ENCODE results near the gene ANGPTL7.
A peak's percentile ranks its signal among the peaks of the same experiment; 100 is the strongest.

ANGPTL7 gene

GRCh38 chr1:11207898-11208611 lies 18.9 kb downstream of the ANGPTL7 start:
- no peak for DNase-seq

DNA sequence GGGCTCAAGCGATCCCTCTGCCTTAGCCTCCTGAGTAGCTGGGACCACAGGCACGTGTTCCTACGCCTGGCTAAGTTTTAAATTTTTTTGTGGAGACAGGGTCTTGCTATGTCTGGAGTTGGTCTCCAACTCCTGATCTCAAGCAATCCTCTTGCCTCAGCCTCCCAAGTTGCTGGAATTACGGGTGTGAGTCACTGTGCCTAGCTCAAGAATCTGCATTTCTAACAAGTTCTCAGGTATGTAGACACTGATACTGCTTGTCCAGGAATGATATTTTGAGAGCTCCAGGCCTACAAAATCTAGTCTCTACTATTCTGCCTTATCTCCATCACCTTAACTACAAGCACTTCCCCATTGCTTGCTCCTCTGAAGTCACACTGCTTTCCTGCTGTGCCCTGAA lies 22.3 kb downstream of the ANGPTL7 start:
- no peak for DNase-seq

DNA sequence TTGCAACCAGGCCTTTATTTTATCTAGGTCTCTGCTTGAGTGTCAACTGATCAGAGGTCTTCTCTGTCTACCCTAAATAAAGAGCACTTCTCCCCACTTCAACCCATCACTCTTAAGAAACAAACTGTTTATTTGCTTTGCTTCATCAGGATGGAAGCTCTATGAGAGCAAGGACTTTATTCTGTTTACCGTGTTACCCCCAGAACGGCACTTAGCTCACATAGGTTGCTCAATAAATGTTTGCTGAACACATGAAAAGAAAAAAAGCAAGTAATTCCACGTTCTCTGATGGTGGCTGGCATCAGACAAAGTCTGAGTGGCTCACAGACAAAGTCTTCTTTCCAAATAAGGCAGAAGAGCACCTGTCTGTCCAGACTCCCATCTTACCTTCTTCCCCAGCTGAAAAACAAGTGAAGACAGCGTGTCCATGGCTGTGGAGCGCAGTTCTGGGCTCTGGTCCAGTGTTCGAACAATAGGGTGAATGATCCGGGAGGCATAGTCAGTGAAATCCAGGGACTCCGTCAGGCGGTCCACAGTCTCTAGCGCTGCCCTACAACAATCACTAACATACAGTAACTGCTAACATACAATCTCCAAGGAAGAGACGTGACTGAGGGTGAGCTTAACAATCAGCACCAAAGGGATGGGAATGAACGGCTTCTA lies 22.9 kb downstream of the ANGPTL7 start:
- DNase-seq = no peak

DNA sequence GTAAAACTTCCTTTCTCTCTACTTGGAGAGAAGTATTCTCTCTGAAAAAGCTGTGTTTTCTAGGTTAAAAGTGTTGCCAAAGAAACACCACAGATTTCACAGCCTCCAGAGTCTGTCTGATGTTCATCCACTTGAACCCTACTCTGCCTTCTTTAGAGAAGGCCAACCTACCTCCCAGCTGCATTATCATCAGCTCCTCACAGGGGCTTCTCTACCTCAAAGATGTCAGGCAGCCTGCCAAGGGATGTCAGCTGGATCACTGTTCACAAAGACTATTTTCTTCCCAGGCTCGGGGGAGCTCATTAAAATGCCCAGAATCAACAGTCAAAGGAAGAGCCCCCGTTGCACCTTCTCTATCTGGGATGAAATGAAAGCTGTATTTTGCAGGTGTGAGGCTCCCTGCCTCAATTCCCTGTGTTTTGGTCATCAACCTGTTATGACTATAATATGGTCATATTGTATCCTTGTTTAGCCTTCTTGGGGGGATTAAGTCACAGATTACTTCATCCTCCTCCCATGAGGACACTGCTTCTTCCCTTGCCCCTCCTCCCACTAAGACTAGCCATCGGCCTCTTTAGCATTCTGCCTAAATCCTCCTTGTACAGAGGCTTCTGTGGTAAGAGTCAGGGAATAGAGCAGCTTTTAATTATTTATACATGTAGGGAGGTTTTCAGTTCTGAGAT lies 25.7 kb downstream of the ANGPTL7 start:
- no peak for DNase-seq

- DNase-seq = no peak
Observed at GRCh38 chr1:11215381-11216005, 26.3 kb downstream of the ANGPTL7 start.

DNA sequence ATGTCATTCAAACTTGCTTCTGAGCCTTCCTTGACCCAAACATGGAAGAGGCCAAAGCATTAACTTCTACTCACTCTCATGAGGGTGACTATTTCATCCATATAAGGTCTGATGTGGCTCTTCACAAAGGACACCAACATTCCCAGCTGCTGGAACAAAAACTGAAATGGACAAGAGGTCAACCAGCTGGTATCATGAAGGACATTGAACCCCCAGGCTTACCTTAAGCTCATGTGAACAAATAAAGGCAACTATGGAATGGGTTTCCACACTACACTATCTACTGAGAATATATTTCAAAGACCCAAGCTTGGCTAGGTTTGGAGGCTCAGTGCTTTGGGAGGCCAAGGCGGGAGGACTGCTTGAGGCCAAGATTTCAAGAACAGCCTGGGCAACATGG lies 26.9 kb downstream of the ANGPTL7 start:
- DNase-seq = no peak

DNA sequence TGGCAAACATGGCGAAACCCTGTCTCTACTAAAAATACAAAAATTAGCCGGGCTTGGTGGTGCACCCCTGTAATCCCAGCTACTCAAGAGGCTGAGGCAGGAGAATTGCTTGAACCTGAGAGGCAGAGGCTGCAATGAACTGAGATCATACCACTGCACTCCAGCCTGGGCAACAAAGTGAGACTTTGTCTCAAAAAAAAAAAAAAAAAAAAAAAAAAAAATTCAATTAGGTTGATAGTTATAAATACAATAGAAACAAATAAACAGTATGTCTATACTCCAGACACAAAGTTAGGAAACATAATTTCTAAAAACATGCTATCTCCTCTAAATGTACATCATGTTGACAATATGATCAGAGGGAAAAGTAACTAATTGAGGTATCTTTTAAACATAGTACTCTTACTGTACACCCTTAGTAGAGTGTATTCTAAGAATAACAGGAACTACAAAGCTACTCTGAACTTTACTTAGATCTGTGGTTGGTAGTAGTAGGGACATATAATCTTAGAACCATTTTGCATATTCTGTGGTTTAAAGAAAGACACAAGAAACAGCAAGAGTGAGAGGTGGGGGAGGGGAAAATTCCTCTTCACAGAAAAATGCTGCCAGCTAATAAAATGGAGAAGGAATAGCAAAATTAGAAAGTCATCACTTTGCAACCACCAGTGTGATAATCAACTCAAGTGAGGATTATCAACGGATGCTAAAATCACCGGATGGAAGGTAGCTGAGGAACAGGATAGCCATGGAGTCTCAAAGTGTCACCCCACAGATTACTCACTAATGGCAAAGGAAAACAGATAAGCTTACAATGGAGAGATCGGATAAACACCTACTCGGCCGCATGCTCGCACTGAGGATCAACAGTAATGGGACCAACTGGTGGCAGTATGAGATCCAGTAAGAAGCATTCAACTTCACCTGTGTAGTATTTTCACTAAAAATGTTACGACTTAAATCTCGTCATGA lies 38.2 kb downstream of the ANGPTL7 start:
- no peak for DNase-seq

- DNase-seq = peak; percentile 48
Observed at GRCh38 chr1:11229203-11229602, 40.0 kb downstream of the ANGPTL7 start.

DNA sequence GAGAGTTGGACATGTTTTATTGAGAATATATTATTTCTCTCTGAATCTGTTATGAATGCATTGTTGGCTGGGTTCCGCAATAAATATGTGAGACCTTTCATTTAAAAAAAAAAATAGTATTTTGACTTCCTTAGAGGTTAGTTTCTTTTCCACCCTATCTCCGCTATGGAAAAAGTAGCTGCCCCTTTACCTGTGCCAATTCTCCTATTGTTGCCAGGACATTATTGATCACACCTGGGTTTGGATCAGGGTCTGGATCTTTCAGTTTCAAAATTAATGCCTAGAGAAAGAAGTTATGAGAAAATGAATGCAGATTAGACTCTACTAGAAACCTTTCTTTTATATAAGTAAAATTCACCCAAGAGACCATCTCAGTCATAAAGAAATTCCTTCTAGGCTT lies 44.1 kb downstream of the ANGPTL7 start:
- no peak for DNase-seq

GRCh38 chr1:11237356-11237755 lies 48.2 kb downstream of the ANGPTL7 start:
- DNase-seq = no peak

- no peak for DNase-seq
Observed at GRCh38 chr1:11238311-11238710, 49.2 kb downstream of the ANGPTL7 start.

- DNase-seq = no peak
Observed at GRCh38 chr1:11245248-11245647, 56.1 kb downstream of the ANGPTL7 start.

Measured in DMS79 treated with DMSO at 0.1 percent for 48 hours (cell line).